H1 (cell line): Measurements from ENCODE around the gene CLPTM1L. TPM values are rescaled to one million over a fixed set of nuclear protein-coding genes. Genes with fewer than 3 reads are reported as not detected.

Source experiments
- CTBP2 ChIP-seq: IDR thresholded peaks from 2 replicates; pipeline ENCODE4 v1.7.0; 2011; ENCODE audit warnings: borderline replicate concordance, mild to moderate bottlenecking, moderate library complexity, mixed read lengths, low read length; ENCODE audit not compliant: insufficient read depth, insufficient read length
- EP300 ChIP-seq, 2 experiments: IDR thresholded peaks; 1 replicate in 1 of 2; 2 replicates in 1 of 2; pipeline ENCODE4 v1.6.1; 2011 to 2012; ENCODE audit warnings: low read depth in 2 of 2, low read length in 2 of 2, mild to moderate bottlenecking in 2 of 2, borderline replicate concordance in 1 of 2, inconsistent platforms in 1 of 2, moderate library complexity in 1 of 2
- TAF1 ChIP-seq: IDR thresholded peaks from 2 replicates; pipeline ENCODE4 v1.6.1; 2011; ENCODE audit warnings: mild to moderate bottlenecking, low read depth, low read length
- polyA plus RNA-seq, 7 experiments: library from polyadenylated mRNA; depleted of rRNA in 3 of 7; stranded (reverse) in 5 of 7; unstranded in 2 of 7; fragments of >200 nt in 5 of 7; fragments of 200-250 nt in 2 of 7; gene quantifications; 1 replicate in 5 of 7; 2 replicates in 1 of 7; 4 replicates in 1 of 7; pipeline versions ENCODE4 v1.2.1 to v1.2.3, GENCODE V29; 2011 to 2013; ENCODE audit warnings: missing spikeins in 2 of 7, mixed read lengths in 2 of 7
- total RNA-seq: library from RNA; stranded (reverse); fragmentation: NEBNext Ultra II Directional; extraction: Animal tissue kit (Norgen Biotek cat#: 25700); gene quantifications from 2 replicates; pipeline ENCODE4 v1.2.1, GENCODE V29; 2021

Gene CLPTM1L
- total and polyA plus RNA-seq, 2 of the 8 experiments (the other 6 are each of a cell fraction or from before 2014, with no cell fraction given) = 102 to 119 TPM

DNA sequence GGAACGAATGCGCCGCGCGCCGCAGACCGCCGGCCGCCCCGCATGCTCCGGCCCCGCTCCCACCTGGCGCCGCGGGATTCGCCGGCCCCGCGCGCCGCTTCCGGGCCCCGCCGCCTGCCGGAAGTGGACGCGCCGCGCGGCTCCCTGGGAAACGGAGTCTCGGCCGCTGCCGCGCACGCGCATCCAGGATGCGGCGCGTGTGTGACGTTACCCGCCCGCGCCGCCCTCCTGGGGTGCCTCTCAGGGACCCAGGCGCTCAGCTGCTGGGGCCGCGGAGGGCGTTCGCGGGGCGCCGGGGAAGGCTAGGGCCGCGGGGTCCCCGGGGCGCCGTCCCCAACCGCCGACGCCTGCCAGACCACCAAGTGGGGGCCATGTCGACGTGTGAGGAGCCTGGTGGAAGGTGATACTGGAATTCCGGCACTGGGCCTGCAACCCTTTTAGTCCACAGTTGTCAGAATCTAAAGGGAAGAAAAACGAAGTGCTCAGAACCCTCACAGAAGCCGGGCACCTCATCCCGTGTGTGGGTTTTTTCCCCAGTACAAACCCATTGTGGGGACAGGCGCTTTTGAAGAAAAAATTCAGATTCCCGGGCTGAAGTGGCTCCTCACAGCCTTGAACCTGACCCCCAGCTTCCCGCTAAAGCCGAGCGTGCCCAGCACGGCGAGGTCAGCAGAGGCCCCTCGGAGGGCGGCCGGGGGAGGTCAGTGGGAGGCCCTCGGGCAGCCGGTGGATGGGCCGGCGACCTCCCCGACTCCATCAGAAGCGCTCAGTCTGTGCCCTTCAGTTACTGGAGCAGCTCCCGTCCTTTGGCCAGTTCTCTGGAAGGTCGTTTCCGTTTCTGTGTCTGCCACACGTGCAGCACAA is at the start of gene CLPTM1L (continued):
- TF ChIP-seq CTBP2 (no peak), EP300 (IDR thresholded peaks at IDR 0.05; ENCODE audit: borderline replicate concordance in 1 of 2, low read depth in 2 of 2, low read length in 2 of 2) (no peak), TAF1 (no peak)
